K562 treated with DMSO at 1 percent for 12 hours (cell line): Measurements from ENCODE around the gene OR8K1. TPM values are rescaled to one million over a fixed set of nuclear protein-coding genes. Genes with fewer than 3 reads are reported as not detected.

Experiments used
- total RNA-seq: library from RNA; unstranded; fragments of 300-600 nt; gene quantifications from 2 replicates; pipeline ENCODE4 v1.2.3, GENCODE V29; 2022; ENCODE audit not compliant: insufficient read depth

OR8K1 gene
- total RNA-seq = not detected in 2 replicates

DNA sequence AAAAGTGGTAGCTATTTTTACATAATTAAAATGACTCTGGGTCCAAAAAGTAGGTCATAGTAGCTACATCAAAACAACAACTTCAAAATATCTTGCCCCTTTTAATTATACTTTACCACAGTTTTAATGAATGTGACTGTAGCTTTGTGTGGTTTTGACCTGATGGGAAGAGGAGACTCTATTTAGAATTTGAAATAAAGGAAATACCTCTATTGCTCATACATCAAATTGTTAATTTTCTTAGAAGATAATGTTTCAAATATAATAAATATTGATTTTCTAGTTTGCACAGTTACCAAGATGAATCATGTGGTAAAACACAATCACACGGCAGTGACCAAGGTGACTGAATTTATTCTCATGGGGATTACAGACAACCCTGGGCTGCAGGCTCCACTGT is at the start of gene OR8K1:
Gene OR8K1 (plus strand): TSS at position 301 of the 400 bp plus-strand sequence. CDS start 0 bp downstream, at position 301.

DNA sequence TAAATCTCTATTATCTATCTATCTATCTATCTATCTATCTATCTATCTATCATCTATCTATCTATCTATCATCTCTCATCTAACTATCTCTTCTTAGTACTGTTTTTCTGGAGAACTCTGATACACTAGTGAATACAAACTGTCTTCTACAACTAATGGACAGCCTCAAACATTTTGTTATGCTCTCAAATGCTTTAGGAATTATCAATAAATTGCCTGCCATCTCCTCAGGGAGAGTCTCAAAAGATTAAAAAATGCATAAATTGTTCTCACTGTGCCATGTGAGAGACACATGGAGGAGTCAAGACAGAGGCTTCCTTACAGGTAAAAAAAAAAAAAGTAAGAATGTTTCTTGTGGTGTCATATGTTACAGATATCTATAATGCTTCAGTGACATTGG is 31.0 kb upstream of the OR8K1 start, which contains the start of gene OR8K3:
Gene OR8K3 (plus strand): TSS at position 301 of the 400 bp plus-strand sequence. CDS start 3,163 bp downstream, outside the sequence.

DNA sequence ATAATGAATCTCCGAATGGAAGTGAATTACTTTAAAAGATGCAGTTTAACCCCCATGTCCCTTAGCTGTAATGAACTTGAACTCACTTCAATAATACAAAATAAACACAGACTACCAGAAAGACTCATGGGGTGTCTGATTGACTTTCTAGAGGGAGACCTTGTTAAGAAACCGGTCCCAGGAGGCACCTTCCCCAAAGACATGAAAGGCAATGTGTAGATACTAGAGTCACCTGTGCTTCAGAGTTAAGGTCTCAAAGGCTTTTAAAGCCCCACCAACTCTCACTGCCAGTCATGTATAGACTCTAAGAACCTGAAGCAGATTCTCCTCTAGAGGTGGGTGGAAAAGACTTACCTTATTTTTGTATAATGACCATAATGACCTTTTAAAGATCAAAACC is 8.2 kb downstream of the OR8K1 start, which contains the start of gene OR8J1:
Gene OR8J1 (plus strand): TSS at position 301 of the 400 bp plus-strand sequence. CDS start 5,956 bp downstream, outside the sequence.

DNA sequence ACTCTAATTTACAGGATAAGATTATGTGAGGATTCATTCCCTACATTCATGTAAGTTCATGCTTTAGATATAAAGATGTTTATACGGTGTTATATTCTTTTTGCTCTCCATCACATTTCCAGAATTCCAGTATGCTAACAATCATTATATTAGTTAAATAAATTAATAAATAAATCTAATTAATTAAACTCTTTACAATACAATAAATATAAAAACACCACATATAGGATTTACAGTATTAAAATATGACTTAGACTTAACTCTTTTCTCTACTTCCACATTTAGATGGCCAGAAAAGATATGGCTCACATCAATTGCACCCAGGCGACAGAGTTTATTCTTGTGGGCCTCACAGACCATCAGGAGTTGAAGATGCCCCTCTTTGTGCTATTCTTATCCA is 29.5 kb downstream of the OR8K1 start, which contains the start of gene OR8U1:
Gene OR8U1 (plus strand): TSS at position 301 of the 400 bp plus-strand sequence. CDS start 0 bp downstream, at position 301.

Other genes starting within 250 kb of the OR8K1 start
- gene OR8H2, start 242.4 kb upstream of the OR8K1 start, total RNA-seq = not detected in 2 replicates
- not detected in 2 replicates for gene OR8H3, start 223.7 kb upstream of the OR8K1 start, total RNA-seq
- gene OR8J3, start 205.8 kb upstream of the OR8K1 start, total RNA-seq = not detected in 2 replicates
- gene OR8K5, start 185.7 kb upstream of the OR8K1 start, total RNA-seq = not detected in 2 replicates
- gene OR5J2, start 169.4 kb upstream of the OR8K1 start, total RNA-seq = not detected in 2 replicates
- not detected in 2 replicates for gene OR5T2, start 111.8 kb upstream of the OR8K1 start, total RNA-seq
- not detected in 2 replicates for gene OR5T3, start 93.8 kb upstream of the OR8K1 start, total RNA-seq
- not detected in 2 replicates for gene OR5T1, start 71.9 kb upstream of the OR8K1 start, total RNA-seq
- gene OR8H1, start 53.8 kb upstream of the OR8K1 start, total RNA-seq = not detected in 2 replicates
- not detected in 2 replicates for gene OR8K3, start 30.9 kb upstream of the OR8K1 start, total RNA-seq
- gene OR8J1, start 8.3 kb downstream of the OR8K1 start, total RNA-seq = not detected in 2 replicates
- gene OR8U1, start 29.6 kb downstream of the OR8K1 start, total RNA-seq = not detected in 2 replicates
- not detected in 2 replicates for gene OR5AL1, start 66.7 kb downstream of the OR8K1 start, total RNA-seq
- gene OR5M3, start 127.3 kb downstream of the OR8K1 start, total RNA-seq = not detected in 2 replicates
- gene OR5M8, start 145.3 kb downstream of the OR8K1 start, total RNA-seq = not detected in 2 replicates
- gene OR5M11, start 197.2 kb downstream of the OR8K1 start, total RNA-seq = not detected in 2 replicates
- not detected in 2 replicates for gene OR5M10, start 231.7 kb downstream of the OR8K1 start, total RNA-seq